NCI-H1694 treated with DMSO at 0.1 percent for 48 hours (cell line): ENCODE measurements around the gene ARL16.

Source experiments
- DNase-seq: peaks from one replicate; lab custom pipeline; 2025; lab: John Stamatoyannopoulos, UW

ARL16 gene, protein sequence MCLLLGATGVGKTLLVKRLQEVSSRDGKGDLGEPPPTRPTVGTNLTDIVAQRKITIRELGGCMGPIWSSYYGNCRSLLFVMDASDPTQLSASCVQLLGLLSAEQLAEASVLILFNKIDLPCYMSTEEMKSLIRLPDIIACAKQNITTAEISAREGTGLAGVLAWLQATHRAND

DNA sequence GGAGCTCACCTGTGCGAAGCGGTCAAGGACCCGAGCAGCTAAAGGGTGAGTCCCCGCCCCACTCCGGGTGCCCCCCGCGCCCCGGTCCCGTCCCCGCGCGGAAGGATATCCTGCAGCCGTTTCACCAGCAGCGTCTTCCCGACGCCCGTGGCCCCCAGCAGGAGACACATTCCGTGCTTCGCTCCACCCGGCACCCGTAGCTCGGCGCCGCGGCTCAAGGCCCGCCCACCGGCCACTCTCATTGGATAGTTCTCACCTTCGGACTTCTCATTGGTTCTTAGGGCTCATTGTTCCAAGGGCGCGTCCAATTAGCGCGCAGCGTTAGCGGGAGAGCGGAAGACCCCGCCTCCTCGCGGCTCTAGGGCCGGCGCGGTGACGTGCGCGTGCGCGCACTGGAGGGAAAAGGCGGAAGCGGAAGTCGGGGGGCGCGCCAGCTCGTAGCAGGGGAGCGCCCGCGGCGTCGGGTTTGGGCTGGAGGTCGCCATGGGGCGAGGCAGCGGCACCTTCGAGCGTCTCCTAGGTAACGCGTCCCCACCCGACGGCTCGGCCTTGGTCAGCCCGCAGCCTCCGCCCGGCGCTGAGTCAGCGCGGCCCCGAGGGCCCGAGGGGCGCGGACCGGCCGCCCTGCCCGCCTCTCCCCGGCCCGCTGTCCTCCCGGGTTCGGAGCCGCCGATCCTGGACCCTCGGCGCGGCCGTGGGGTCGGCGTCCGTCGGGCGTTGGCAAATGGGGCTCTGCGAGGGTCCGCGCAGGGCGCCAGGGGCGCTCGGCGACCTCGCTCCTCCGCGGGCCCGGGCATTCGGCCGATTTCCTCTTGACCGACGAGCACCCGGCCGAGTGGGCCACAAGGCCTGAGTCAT, at the start of gene ARL16, which contains the start of gene HGS:
TSS of gene ARL16 (minus strand) at position 214 of the 858 bp plus-strand sequence. CDS start at position 170, 44 bp downstream.
TSS of gene HGS (plus strand) at position 428 of the 858 bp plus-strand sequence. CDS start at position 484, 56 bp downstream.
- DNase-seq, result peak; percentile 98

DNA sequence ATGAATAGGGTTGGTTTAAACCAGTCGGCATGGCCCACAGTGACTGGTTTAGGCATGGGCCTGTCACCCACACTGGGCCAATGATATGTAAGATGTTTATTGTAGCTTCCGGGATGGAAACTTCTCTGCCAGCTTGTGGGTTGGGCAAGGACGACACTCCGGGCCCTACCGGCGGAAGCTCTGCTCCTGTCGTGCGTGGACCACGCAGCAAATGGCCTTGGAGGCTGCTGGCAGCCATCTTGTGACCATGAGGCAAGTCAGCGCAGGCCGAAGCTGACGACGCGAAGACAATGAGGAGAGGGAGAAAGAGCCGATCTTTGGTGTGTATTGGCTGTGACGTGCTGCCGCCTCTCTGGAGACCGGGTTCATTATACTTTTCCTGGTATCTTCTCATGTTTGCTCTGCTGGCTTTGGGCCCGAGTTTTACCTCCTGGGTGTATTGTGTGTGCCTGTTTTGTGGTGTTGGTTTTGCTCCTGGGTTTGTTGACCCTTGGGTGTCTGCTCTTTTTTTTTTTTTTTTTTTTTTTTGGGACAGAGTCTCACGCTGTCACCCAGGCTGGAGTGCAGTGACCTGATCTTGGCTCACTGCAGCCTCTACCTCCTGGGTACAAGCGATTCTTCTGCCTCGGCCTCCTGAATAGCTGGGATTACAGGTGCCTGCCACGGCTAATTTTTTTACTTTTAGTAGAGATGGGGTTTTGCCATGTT, 43.9 kb upstream of the ARL16 start:
- no peak for DNase-seq

DNA sequence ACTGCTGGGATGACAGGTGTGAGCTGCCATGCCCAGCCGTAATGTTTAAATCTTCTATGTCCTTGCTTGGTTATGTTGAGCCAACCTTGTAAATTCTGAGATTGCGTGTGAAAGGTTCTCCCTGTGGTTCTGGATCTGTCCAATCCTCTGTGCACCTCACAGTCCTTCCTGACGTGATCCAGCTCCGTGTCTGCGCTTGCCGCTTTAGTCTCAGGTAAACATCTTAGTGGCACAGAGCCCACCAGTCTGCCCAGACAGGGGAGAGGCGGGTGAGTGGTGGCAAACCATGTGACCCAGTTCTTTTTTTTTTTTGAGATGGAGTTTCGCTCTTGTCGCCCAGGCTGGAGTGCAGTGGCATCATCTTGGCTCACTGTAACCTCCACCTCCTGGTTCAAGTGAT, 42.4 kb upstream of the ARL16 start:
- DNase-seq, result no peak

DNA sequence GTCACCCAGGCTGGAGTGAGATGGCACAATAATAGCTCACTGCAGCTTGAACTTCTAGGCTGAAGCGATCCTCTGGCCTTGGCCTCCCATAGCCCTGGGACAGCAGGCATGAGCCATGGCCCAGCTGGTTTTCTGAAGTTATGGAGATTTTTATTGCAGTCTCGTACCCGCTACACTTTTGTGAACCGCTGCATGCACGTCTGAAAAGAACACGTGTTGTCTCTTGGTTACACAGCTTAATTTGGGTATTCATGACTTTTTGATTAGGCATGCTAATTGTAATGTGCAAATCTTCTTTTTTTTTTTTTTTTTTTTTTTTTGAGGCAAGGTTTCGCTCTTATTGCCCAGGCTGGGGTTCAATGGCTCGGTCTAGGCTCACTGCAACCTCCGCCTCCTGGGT, 41.8 kb upstream of the ARL16 start:
- DNase-seq, result no peak

DNA sequence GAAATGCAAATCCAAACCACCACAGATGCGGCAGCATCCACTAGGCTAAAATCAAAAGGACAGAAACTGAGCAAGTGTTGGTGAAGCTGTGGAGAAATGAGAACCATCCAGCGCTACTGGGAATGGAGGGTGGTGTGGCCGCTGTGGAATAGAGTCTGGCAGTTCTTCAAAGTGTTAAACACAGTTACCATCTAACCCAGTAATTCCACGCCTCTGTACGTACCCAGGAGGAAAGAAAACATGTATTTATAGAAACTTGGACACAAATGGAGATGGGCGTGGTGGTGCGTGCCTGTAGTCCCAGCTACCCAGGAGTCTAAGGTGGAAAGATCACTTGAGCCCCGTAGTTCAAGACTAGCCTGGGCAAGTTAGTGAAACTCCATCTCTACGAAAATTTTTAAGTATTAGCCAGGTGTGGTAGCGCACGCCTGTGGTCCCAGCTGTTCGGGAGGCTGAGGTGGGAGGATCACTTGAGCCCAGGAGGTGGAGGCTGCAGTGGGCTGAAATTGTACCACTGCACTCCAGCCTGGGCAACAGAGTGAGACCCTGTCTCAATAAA, 40.1 kb upstream of the ARL16 start:
- DNase-seq, result no peak

DNA sequence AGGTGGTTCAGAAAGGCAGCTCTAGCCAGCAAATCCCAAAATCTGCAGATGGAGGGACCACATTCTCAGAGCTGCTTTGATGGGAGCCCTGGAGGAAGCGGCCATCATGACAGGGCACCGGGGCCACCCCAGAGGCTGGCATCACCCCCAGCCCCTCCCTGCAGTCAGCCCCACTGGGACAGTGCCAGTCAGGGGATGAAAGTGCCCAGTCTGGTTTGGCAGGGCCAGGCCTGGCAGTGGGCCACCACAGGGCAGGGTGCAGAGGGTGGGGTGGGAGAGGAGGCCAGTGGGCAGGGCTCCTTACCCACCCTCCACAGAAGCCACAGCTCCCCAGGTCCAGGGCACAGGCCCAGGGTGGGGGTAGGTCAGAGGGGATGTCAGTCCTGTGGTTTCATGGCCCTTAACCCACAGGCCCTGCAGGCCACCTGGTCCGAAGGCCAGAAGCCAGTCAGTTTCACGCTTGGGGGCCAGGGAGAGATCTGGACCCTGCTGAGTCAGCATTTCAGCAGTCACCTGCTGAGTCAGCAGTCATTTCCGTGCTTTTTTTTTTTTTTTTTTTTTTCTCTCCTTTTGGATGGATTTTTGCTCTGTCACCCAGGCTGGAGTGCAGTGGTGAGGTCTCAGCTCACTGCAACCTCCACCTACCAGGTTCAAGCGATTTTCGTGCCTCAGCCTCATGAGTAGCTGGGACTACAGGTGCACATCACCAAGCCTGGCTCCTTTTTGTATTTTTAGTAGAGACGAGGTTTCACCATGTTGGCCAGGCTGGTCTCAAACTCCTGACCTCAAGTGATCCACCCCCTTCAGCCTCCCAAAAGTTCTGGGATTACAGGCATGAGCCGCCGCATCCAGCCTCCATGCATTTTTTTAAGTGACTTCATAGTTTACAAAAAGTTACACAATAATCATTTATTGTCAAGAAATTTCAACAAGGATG, 38.9 kb upstream of the ARL16 start:
- no peak for DNase-seq

DNA sequence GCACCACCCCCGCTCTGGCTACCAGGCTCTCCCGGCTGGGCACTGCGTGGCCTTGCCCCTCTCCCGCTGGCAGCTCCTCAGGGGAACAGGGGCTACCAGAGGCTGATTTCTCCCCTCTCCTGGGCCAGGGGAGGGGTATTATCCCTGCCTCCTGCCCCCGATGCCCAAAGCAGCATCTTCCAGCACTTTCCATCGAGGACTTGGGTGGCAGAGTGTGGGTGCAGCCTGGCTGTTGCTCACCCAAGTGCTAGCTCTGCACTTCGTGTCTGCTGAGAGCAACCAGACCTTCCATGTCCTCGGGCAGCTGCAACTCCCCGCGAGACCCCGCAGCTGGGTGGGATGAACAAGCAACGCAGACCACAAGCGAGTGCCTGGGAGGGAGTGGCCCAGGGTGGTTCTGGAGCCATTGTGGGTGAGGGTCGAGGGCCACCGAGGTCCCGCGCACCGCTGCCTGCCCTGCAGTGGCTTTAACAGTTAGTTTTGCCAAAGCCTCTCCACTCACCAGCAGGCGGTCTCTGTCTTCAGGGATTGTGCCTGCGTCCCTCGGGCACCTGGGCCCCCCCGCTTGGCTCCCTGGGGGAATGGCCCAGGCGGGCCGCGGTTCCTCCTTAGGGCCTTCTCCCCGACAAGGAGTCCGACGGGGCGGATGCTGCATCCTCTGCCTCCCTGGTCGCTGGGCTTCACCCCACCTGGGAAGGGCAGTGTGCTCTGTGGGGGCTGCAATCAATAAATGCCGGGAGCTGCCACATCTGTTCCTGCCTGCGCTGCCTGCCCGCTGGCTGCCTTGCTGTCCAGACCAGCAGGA, 36.9 kb upstream of the ARL16 start:
- DNase-seq, result no peak

DNA sequence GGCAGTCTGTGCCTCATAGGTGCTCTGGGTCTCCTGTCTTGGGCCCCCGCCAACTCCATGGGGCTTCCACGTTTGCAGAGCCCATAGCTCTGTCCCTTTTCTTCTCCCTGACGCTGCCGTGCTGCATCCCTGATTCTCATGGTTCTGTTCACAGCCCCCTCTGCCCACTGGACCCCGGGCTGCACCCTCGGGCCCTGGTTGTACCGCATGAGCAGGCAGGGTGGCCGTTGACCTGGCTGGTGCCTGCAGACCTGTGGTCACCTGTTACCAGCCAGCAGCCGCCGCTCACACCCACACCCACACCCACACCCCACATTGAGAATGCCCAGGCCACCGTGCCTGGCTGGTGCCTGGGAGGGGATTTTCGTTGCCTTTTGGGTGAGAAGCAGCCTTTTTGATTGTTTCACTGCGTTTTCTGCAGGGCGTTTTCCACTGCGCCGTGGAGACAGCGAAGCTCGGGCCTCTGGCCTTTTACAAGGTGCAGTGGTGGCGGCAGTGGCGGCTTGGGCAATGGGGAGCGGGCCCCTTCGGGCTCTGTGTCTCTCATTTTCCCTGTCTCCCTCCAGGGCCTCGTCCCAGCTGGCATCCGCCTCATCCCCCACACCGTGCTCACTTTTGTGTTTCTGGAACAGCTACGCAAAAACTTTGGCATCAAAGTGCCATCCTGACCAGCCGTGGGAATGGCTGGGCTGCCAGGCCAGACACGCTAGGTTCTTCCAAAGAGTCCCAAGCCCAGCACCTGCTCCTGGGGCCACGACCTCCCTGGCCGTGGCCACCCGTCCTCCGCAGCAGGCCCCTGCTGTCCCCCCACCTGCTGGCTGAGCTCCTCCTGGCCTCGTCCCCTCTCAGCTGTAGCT, 36.0 kb upstream of the ARL16 start:
- DNase-seq, result no peak

DNA sequence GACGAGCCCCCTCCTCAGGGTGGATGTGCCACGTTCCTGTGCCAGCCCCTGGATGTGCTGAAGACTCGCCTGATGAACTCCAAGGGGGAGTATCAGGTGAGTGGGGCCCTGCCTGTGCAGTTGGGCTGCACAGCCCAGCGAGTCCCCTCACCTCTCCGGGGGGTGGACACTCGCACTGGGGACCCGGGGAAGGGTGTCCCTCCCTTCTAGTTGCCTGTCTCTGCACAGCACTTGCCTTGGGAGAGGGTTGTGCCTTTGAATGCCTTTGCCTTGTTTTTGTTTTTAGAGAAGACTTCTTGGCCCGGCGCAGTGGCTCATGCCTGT, 34.1 kb upstream of the ARL16 start:
- no peak for DNase-seq

DNA sequence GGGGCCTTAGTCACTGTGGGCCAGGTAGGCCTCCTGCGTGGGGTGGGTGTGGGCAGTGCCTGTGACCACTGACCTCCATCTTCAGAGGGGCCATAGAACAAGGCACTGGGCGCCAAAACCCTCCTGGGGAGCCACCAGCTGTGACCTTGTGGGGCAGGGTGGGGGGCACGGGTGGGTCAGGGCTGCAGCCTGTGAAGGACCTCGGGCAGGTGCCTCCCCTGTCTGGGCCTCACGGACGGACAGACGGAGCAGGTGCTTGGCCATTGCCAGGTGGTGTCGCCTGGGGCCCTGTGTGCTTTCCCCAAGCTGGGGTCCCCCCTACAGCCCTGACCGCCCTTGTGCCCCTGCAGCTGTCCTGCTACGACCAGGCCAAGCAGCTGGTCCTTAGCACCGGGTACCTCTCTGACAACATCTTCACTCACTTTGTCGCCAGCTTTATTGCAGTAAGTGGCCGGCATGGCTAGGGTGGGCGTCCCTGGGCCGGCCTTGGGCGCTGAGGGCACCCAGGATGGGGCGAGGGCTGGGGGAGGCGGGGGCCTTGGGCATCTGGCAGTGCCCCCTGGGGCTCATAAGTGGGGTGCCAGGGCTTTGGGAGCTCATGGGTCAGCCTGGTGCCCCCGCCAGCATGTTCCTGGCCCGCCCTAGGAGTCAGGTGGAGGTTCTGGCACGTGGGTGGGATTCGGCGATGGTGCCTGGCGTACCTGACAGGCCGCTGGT, 33.6 kb upstream of the ARL16 start:
- no peak for DNase-seq

DNA sequence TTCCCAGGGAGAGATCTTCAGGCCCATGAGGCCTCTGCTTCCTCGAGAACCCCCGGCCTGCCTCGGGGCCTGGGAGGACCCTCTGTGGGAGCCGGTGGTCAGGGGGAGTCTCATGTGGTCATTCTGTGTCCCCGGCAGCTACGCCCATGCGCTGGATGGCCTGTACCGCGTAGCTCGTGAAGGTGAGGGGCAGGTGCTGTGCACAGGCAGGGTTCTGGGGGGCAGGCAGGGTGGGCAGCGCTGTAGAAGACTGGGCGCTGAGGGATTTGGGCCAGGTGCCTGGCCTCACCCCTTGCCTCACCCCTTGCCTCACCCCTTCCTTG, 33.0 kb upstream of the ARL16 start:
- DNase-seq, result no peak

DNA sequence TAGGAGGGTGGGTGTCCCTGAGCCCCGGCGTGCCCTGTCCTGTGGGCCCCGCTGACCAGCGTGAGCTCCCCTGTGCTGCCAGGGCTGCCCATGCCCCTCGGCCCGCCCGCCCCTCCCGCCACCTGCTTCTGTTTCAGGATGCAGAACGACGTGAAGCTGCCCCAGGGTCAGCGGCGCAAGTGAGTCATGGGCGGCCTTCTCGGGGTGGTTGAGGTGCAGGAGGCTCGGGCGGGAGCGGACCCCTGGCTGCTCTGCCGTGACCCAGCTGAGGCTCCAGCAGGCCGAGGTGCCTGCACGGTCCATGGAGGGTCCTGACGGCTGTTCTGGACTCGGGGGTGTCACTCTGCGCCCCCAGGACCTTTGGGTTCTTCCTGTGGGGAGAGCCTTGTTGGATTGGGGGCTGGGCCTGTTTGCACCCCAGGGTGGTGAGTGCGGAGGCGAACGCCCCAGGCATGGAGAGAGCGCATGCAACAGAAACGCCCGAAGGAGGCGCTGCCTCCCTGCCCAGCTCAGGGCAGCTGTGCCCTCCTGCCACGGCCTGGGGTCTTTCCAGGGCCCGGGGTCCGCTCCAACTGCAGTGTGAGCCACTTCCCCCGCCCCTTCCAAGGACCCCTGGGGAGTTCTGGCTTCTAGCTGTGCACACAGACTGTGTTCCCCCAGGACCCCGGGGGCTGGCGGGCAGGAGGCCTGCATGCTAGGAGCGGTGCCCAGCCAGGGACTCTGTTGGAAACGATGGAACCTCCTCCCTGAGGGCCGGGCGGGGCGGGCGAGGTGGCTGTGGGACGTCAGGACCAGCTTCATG, 32.5 kb upstream of the ARL16 start:
- DNase-seq, result no peak

DNA sequence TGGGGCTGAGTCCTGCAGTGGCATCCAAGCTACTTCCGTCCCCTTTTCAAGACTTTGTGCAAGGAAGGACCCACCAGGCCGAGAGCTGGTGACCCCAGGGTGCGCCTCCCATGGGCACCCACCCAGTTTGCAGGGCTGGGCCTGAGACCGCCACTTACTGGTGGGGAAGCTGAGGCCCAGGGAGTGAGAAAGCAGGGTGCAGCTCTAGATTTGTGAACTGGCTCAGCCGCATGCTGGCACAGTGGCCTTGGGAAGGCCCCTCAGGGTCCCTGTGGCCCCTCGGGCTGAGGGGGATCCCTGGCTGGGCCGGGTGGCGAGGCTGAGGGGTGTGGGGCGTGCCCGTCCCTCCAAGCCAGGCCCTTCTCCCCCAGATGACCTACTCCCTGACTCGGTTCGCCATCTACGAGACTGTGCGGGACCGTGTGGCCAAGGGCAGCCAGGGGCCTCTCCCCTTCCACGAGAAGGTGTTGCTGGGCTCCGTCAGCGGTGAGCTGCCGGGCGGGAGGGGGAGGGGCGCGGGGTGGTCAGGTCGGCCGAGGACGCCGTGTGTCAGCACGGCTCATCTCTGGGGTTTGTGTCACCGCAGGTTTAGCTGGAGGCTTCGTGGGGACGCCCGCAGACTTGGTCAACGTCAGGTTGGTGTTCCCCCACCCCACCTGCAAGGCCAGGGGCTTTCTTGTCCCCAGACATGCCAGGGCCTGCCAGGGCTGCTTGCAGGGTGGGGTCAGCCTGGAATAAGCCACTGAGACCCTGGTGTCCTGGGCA, 31.7 kb upstream of the ARL16 start:
- no peak for DNase-seq

DNA sequence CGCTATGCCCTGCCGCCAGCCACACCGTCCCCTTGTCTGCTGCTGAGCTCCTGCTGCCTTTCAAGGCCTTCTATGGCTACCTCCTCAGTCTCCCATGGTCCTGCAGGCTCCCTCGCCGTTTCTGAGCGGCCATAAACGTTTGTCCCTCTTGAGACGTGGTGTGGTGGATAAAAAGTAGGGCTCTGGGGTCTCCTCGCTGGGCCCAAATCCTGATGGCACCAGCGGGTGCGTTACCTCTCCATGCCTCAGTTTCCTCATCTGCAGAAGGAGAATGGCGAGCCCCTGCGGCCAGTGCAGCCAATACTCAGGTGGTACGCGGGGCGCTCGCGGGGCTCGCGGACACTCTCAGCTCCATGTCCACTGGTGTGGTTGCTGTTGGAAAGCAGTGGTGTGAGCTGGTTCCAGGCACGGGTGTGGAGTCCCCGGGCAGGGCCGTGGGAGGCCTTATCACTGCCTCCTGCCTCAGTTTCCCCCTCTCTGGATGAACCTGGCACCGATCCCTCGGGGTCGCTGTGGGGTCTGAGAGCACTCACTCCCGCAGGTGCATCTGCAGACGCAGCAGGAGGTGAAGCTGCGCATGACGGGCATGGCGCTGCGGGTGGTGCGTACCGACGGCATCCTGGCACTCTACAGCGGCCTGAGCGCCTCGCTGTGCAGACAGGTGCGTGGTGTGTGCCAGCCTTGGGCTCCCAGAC, 31.0 kb upstream of the ARL16 start:
- DNase-seq, result no peak

DNA sequence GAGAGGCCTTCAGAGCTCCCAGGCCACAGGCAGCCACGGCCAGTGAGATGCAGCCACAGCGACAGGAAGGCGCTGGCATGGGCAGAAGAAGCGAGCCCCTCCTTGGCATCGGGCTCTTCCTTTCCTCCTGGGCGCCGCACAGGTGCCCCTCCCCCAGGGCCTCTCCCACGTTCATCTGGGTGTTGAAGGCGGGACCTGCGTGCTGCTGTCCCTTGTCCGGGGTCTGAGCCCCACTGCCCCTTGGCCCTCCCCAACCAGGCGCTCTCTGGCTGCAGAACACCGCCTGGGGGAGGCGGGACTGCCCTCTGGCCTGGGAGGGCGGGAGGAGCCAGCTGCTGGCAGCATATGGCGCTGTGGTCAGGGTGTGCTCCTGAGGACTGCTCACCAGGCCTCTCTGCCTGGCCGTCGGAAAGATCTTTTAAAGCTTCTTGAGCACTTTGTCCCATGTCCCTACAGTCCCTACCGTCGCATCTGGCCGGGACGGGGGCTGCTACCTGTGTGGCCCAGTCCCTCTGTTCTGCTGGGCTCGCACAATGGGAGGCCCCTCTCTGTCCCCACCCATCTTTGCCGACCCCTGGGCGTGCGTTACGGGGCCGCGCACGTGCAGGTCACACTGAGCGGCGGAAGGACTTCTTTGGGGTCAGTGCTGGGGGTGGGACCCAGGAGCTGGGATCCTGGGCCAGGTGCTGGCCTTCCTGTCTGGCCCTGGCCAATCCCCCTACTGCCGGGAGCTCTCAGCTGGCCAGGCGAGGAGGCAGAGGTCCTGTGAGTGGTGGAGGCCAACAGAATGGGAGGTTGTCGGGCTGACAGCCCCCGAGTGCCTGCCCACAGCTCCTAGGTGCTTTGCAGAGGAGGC, 30.2 kb upstream of the ARL16 start:
- no peak for DNase-seq

DNA sequence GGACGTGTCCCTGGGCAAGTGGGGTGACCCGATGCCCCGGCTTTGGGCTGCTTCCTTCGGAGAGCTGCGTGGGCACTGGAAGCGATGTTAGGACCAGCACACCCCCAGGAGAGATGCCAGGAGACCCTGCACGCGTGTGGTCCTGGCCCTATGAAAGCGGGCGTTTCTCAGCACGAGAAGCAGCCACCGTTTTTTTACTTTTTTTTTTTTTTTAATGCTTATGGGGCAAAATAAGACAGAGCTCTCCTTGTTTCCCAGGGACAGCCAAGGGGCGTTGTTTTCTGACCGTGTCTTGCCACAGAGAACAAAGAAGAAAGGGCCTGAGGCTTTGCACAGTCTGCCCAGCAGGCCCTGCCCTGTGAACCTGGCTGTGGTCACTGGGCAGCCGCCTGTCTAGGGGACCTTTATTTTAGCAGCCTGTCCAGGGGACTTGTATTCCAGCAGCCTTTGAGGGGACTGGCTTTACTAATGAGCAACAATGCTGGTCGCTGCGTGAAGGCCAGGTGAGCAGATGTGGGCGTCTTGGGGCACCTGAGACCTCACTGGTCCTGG, 29.5 kb upstream of the ARL16 start:
- DNase-seq, result no peak
